C4-2B (cell line): Measurements from ENCODE around the gene YLPM1.

Source experiments
- CTCF ChIP-seq: fragments of 450-650 bp; conservative IDR thresholded peaks from 2 replicates; pipeline ENCODE4 v1.5.1; 2017; ENCODE audit warnings: mild to moderate bottlenecking
- ZFX ChIP-seq: fragments of 450-650 bp; IDR thresholded peaks from 2 replicates; pipeline ENCODE4 v1.6.1; 2017

GRCh38 chr14:74840603-74841030 is 77.5 kb downstream of the YLPM1 start:
- no peak for TF ChIP-seq CTCF
- TF ChIP-seq ZFX = no peak
